HG02970 (cell line): Measurements from ENCODE around the gene GRIP2.
A peak's percentile ranks its signal among the peaks of the same experiment; 100 is the strongest.

Experiments
- ATAC-seq: cut with Tn5 transposase; IDR thresholded peaks from one replicate; pipeline ENCODE4 v1.9.1; 2021; ENCODE audit warnings: mild to moderate bottlenecking, moderate library complexity, moderate number of reproducible peaks; ENCODE audit not compliant: unreplicated experiment, low FRiP score

The GRIP2 gene

GRCh38 chr3:14458434-14459275, 81.5 kb downstream of the GRIP2 start:
- peak; percentile 45 for ATAC-seq

- no peak for ATAC-seq
Observed at GRCh38 chr3:14457999-14458398, 82.1 kb downstream of the GRIP2 start.

GRCh38 chr3:14457481-14457880, 82.7 kb downstream of the GRIP2 start:
- ATAC-seq, result no peak

- no peak for ATAC-seq
Observed at GRCh38 chr3:14456794-14457193, 83.3 kb downstream of the GRIP2 start.

GRCh38 chr3:14455571-14456317, 84.4 kb downstream of the GRIP2 start:
- ATAC-seq, result no peak

GRCh38 chr3:14454639-14455310, 85.4 kb downstream of the GRIP2 start:
- no peak for ATAC-seq

GRCh38 chr3:14453876-14454638, 86.1 kb downstream of the GRIP2 start:
- ATAC-seq, result no peak

- no peak for ATAC-seq
Observed at GRCh38 chr3:14452740-14453710, 87.1 kb downstream of the GRIP2 start.

GRCh38 chr3:14451844-14452739, 88.0 kb downstream of the GRIP2 start:
- ATAC-seq, result no peak

GRCh38 chr3:14450922-14451606, 89.1 kb downstream of the GRIP2 start:
- no peak for ATAC-seq

- no peak for ATAC-seq
Observed at GRCh38 chr3:14450506-14450905, 89.6 kb downstream of the GRIP2 start.

GRCh38 chr3:14448756-14449727, 91.1 kb downstream of the GRIP2 start:
- ATAC-seq, result no peak

GRCh38 chr3:14448063-14448462, 92.1 kb downstream of the GRIP2 start:
- ATAC-seq, result no peak

- ATAC-seq, result no peak
Observed at GRCh38 chr3:14446988-14447570, 93.1 kb downstream of the GRIP2 start.

GRCh38 chr3:14445773-14446172, 94.4 kb downstream of the GRIP2 start:
- no peak for ATAC-seq

- ATAC-seq, result no peak
Observed at GRCh38 chr3:14444380-14444779, 95.8 kb downstream of the GRIP2 start.
